Measurements from ENCODE around the gene HSP90AA1. TPM values are rescaled to one million over a fixed set of nuclear protein-coding genes. Genes with fewer than 3 reads are reported as not detected.
"Not testable (repeated sequence)": the region's sequence is repeated elsewhere in the genome, so short reads cannot be mapped to it uniquely, and the experiment has no call there.

HSP90AA1 gene
- 464 and 478 TPM in 2 replicates for total RNA-seq (2022)
- Bru-seq, nascent RNA, result percentile 77 among the genes with signal in this experiment
- BruChase-seq, experiment 1, labeled RNA remaining after a 2-hour chase, result percentile 96 among the genes with signal in this experiment
- percentile 99 among the genes with signal in this experiment for BruChase-seq, experiment 2, labeled RNA remaining after a 6-hour chase
- long read RNA-seq, transcript HSP90AA1-201 (11 exons, 3,379 nt), result major isoform, 262 of 520 reads
- long read RNA-seq, transcript HSP90AA1-205 (2 exons, 429 nt), result minor isoform, 32 of 520 reads
- long read RNA-seq, partial matches to known transcripts, result 144 of 520 reads
- long read RNA-seq, other reads (novel, unspliced or antisense), result 82 of 520 reads

DNA sequence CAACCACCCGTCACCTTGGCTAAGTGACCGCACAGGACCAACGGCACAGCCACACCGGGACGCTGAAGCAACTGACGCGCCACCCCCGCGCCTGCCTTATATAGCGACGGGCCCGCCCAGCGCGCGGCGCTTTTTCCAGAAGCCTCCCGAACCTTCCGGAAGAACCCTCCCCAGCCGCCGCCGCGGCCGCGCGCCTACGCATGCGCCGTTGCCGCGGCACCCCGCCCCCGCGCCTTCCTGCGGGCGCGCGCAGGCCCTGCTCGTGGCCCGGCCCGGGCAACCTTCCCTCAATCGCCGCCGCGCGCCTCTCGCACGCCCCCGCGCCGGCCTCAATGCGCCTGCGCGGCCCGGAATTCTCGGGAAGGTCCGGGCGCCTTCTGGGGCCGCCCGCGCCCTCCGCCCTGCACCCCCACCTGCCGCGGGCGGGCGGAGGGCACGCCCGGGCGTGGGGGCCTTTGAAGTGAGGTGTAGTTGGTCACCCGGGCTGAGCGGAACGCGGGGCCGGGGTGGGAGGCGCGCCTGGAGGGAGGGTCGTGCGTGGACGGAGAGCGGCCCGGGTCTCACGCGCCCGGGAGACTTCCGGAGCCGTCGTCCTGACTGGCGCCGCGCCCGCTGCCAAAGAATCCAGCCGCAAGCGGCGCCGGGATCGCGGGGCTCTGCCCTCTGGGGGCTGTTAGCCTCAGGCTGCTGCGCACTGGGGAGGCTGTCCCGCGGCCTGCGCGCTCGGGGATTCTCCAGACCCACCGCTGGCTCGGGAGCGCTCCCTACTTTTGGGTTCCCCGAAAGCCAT is at the start of gene HSP90AA1:
Gene HSP90AA1, minus strand, starts transcription at position 73 of the 790 bp plus-strand sequence. CDS start 666 bp downstream, outside the sequence.
- intact Hi-C loops (cut with micrococcal nuclease; ENCODE audit: unreplicated experiment), result loop anchor here (1.0 kb wide), 3 partner anchors 9 to 139 kb away; no protein-coding TSS in a partner anchor
- BruUV-seq (replicated peaks), result no TSS peak
- Mint-ChIP-seq H3K36me3 (ENCODE audit: insufficient read depth, unreplicated experiment) (peaks cover 70% of the 10 kb centered on the region), H3K27me3 (ENCODE audit: insufficient read depth, unreplicated experiment) (no peaks in the 10 kb centered on the region), H3K4me1 (ENCODE audit: low read depth, unreplicated experiment) (peaks cover 30% of the 10 kb centered on the region), H3K9me3 (ENCODE audit: unreplicated experiment) (no peaks in the 10 kb centered on the region), H3K4me3 (ENCODE audit: unreplicated experiment) (peak within 1 kb of the TSS; percentile 81), H3K27ac (ENCODE audit: unreplicated experiment) (peak within 1 kb of the TSS; percentile 71)
- H3K9me3 ChIP-seq, result no peaks in the 10 kb centered on the region
- POLR2A ChIA-PET, result interaction anchor here (0.6 to 1.0 kb wide), 3 partner anchors 10 to 1661 kb away, joined by 4 to 14 read pairs (median 5); no protein-coding TSS in a partner anchor
- H3K36me3 ChIP-seq (ENCODE audit: control insufficient read depth, insufficient read depth, low read length), result peaks cover 4% of the 10 kb centered on the region; the same call in 1 of the 2 replicates
- CTCF ChIA-PET, result interaction anchor here (0.7 to 1.4 kb wide), 2 partner anchors 24 to 39 kb away, joined by 7 to 11 read pairs; no protein-coding TSS in a partner anchor
- peaks cover 29% of the 10 kb centered on the region for H3K4me1 ChIP-seq
- TF ChIP-seq, protein P1, sequence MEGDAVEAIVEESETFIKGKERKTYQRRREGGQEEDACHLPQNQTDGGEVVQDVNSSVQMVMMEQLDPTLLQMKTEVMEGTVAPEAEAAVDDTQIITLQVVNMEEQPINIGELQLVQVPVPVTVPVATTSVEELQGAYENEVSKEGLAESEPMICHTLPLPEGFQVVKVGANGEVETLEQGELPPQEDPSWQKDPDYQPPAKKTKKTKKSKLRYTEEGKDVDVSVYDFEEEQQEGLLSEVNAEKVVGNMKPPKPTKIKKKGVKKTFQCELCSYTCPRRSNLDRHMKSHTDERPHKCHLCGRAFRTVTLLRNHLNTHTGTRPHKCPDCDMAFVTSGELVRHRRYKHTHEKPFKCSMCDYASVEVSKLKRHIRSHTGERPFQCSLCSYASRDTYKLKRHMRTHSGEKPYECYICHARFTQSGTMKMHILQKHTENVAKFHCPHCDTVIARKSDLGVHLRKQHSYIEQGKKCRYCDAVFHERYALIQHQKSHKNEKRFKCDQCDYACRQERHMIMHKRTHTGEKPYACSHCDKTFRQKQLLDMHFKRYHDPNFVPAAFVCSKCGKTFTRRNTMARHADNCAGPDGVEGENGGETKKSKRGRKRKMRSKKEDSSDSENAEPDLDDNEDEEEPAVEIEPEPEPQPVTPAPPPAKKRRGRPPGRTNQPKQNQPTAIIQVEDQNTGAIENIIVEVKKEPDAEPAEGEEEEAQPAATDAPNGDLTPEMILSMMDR (IDR thresholded peaks at IDR 0.05; ENCODE audit: insufficient read depth in 1 of 2, low read depth in 1 of 2, low read length in 1 of 2, severe bottlenecking in 1 of 2, unreplicated experiment in 1 of 2), result peak in 1 of 2 experiments; percentile 33
- peak within 1 kb of the TSS; percentile 87 for H3K4me3 ChIP-seq (ENCODE audit: low read depth, low read length)
- DNase-seq, result peak; percentile 90 to 96
- no peaks in the 10 kb centered on the region for H3K27me3 ChIP-seq (replicated peaks; ENCODE audit: control insufficient read depth, insufficient read depth, low read length)

DNA sequence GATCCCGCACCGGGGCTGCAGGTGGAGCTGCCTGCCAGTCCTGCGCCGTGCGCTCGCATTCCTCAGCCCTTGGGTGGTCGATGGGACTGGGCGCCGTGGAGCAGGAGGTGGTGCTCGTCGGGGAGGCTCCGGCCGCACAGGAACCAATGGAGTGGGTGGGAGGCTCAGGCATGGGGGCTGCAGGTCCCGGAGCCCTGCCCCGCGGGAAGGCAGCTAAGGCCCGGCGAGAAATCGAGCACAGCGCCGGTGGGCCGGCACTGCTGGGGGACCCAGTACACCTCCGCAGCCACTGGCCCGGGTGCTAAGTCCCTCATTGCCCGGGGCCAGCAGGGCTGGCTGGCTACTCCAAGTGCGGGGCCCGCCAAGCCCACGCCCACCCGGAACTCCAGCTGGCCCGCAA is 48.6 kb upstream of the HSP90AA1 start:
- CTCF ChIA-PET; DNase-seq; H3K27me3 ChIP-seq (replicated peaks; ENCODE audit: control insufficient read depth, insufficient read depth, low read length); H3K9me3 Mint-ChIP-seq (ENCODE audit: unreplicated experiment); H3K9me3 ChIP-seq; H3K36me3 ChIP-seq (ENCODE audit: control insufficient read depth, insufficient read depth, low read length); POLR2A ChIA-PET; H3K4me1 Mint-ChIP-seq (ENCODE audit: low read depth, unreplicated experiment); BruUV-seq (replicated peaks); H3K4me3 ChIP-seq (ENCODE audit: low read depth, low read length); H3K4me3 Mint-ChIP-seq (ENCODE audit: unreplicated experiment); H3K27ac Mint-ChIP-seq (ENCODE audit: unreplicated experiment); H3K4me1 ChIP-seq; H3K27me3 Mint-ChIP-seq (ENCODE audit: insufficient read depth, unreplicated experiment): not testable (repeated sequence)
- intact Hi-C loops (cut with micrococcal nuclease; ENCODE audit: unreplicated experiment), result loop anchor here (5.0 kb wide), 1 partner anchor 182 kb away; the partner anchor contains the start of gene ZNF839
- peaks cover 16% of the 10 kb centered on the region for H3K36me3 Mint-ChIP-seq (ENCODE audit: insufficient read depth, unreplicated experiment)

DNA sequence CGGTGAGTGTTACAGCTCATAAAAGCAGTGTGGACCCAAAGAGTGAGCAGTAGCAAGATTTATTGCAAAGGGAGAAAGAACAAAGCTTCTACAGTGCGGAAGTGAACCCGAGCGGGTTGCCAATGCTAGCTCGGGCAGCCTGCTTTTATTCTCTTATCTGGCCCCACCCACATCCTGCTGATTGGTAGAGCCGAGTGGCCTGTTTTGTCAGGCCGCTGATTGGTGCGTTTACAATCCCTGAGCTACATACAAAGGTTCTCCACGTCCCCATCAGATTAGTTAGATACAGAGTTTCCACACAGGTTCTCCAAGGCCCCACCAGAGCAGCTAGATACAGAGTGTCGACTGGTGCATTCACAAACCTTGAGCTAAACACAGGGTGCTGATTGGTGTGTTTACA is 47.9 kb upstream of the HSP90AA1 start:
- H3K27me3 ChIP-seq (replicated peaks; ENCODE audit: control insufficient read depth, insufficient read depth, low read length); POLR2A ChIA-PET: not testable (repeated sequence)

DNA sequence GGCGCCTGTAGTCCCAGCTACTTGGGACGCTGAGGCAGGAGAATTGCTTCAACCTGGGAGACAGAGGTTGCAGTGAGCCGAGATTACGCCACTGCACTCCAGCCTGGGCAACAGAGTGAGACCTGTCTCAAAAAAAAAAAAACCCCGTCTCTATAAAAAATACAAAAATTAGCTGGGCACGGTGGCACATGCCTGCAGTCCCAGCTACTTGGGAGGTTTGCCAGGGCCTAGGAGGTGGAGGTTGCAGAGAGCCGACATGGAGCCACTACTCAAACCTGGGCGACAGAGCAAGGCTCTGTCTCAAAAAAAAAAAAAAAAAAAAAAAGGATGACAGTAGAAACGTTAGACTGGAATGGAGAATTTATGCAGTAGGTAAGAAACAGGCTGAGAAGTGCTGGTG is 47.2 kb upstream of the HSP90AA1 start:
- H3K4me1 ChIP-seq; H3K27me3 Mint-ChIP-seq (ENCODE audit: insufficient read depth, unreplicated experiment); H3K4me3 ChIP-seq (ENCODE audit: low read depth, low read length); H3K27me3 ChIP-seq (replicated peaks; ENCODE audit: control insufficient read depth, insufficient read depth, low read length); H3K9me3 ChIP-seq; H3K36me3 ChIP-seq (ENCODE audit: control insufficient read depth, insufficient read depth, low read length); intact Hi-C loops (cut with micrococcal nuclease; ENCODE audit: unreplicated experiment); H3K9me3 Mint-ChIP-seq (ENCODE audit: unreplicated experiment); H3K4me3 Mint-ChIP-seq (ENCODE audit: unreplicated experiment); POLR2A ChIA-PET; DNase-seq; CTCF ChIA-PET; H3K27ac Mint-ChIP-seq (ENCODE audit: unreplicated experiment); BruUV-seq (replicated peaks); H3K4me1 Mint-ChIP-seq (ENCODE audit: low read depth, unreplicated experiment): not testable (repeated sequence)
- peaks cover 13% of the 10 kb centered on the region for H3K36me3 Mint-ChIP-seq (ENCODE audit: insufficient read depth, unreplicated experiment)

More for the DNA sequence above, 47.9 kb upstream of the HSP90AA1 start:
- H3K4me3 ChIP-seq (ENCODE audit: low read depth, low read length); H3K36me3 ChIP-seq (ENCODE audit: control insufficient read depth, insufficient read depth, low read length); BruUV-seq (replicated peaks); H3K4me3 Mint-ChIP-seq (ENCODE audit: unreplicated experiment); H3K27ac Mint-ChIP-seq (ENCODE audit: unreplicated experiment); H3K4me1 Mint-ChIP-seq (ENCODE audit: low read depth, unreplicated experiment); CTCF ChIA-PET; H3K9me3 ChIP-seq; H3K4me1 ChIP-seq; H3K9me3 Mint-ChIP-seq (ENCODE audit: unreplicated experiment); H3K27me3 Mint-ChIP-seq (ENCODE audit: insufficient read depth, unreplicated experiment); DNase-seq: not testable (repeated sequence)
- peaks cover 13% of the 10 kb centered on the region for H3K36me3 Mint-ChIP-seq (ENCODE audit: insufficient read depth, unreplicated experiment)
- intact Hi-C loops (cut with micrococcal nuclease; ENCODE audit: unreplicated experiment), result loop anchor here (5.0 kb wide), 1 partner anchor 183 kb away; the partner anchor contains the start of gene ZNF839

All from Caco-2 (cell line).